VCaP (cell line): Measurements from ENCODE around the gene TMEM80.

Experiments used
- H3K27ac ChIP-seq: fragments of 450-650 bp; 2 replicates; pipeline ENCODE4 v1.5.1; 2017
- TF ChIP-seq, protein P1 (sequence below): fragments of 450-650 bp; conservative IDR thresholded peaks from 2 replicates; pipeline ENCODE4 v1.5.1; 2017; ENCODE audit warnings: mild to moderate bottlenecking, moderate library complexity

Gene TMEM80

DNA sequence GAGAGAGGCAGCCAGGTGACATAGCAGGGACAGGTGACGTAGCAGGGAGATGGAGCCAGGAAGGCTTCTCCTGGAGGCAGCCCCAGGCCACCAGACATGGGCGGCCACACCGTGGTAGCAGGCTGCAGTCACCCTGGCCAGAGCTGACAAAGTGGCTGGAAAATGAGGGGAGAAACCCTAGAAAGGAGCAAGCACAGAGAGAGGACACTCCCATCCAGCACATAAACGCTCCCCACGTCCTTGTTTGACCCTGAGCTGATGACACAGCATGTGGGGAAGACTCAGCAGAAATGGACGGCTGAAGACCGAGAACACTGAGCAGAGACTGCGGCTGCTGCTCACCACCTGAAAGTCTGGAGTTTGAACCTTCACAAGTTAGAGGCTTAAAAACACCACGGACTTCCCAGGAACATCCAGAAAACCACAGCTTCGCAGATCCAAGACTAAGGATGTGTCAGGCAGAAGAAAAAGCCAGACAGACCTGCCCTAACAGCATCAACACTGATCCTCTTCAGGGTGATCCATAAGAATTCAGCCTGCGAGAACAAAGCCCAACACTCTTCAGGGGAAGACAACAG is 29.8 kb upstream of the TMEM80 start:
- no peak overlapping the region for H3K27ac ChIP-seq
- TF ChIP-seq, protein P1, sequence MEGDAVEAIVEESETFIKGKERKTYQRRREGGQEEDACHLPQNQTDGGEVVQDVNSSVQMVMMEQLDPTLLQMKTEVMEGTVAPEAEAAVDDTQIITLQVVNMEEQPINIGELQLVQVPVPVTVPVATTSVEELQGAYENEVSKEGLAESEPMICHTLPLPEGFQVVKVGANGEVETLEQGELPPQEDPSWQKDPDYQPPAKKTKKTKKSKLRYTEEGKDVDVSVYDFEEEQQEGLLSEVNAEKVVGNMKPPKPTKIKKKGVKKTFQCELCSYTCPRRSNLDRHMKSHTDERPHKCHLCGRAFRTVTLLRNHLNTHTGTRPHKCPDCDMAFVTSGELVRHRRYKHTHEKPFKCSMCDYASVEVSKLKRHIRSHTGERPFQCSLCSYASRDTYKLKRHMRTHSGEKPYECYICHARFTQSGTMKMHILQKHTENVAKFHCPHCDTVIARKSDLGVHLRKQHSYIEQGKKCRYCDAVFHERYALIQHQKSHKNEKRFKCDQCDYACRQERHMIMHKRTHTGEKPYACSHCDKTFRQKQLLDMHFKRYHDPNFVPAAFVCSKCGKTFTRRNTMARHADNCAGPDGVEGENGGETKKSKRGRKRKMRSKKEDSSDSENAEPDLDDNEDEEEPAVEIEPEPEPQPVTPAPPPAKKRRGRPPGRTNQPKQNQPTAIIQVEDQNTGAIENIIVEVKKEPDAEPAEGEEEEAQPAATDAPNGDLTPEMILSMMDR = no peak

DNA sequence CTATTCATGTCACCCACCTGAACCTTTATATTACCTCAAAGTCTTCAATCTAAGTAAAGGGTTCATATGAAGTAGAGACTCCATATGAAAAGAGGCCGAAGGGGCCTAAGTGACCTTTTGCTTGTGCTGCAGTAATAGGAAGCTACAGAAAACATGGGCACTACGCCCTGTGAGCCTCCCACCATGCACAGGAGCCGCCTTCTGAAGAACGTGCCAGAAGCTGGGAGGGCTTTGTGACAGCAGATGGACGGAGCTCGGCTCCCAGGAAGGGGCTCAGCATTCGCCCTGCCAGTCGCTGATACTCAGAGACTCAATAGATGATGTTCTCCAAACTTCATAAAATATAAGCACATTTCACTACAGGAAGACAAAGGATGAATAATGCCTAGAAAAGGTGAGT is 21.8 kb upstream of the TMEM80 start:
- no peak overlapping the region for H3K27ac ChIP-seq
- TF ChIP-seq, protein P1 = no peak

DNA sequence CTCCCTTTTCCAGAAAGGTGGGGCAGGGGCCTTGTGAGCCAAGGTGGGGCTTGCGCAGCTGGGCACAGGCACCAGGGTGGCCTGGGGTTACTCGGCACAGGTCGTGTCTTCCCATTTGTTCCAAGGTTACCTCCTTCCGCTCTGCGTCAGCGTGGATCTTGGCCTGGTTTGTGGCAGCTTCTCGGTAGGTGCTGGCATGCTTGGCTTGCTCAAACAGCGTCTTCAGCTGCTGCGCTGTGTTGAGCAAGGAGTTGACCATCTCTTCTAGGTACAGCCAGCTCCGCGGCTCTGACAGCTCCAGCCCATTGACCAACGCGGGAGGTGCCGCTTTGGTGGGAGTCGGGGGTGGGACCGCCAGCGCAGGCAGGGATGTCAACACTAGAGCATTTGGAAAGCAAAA is 21.2 kb upstream of the TMEM80 start:
- no peak overlapping the region for H3K27ac ChIP-seq
- TF ChIP-seq, protein P1 = no peak

DNA sequence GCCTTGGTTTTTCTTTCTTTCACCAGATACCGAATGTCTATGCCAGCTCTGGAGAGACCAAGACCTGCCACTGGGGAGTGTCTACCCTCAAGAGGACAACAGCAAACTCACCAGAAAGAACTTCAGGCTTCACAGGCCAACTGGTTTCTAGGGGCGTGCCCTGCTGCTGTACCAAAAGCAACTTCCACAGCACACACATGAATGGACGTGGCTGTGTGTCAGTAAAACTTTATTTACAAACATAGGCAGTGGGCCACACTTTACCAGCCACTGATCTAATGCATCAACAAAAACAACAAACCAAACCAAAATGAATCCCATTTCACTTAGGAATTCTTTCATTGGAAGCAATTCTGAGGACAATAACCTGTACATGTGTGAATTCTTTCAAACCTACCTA is 17.3 kb upstream of the TMEM80 start:
- TF ChIP-seq, protein P1 = no peak
- H3K27ac ChIP-seq = no peak overlapping the region

DNA sequence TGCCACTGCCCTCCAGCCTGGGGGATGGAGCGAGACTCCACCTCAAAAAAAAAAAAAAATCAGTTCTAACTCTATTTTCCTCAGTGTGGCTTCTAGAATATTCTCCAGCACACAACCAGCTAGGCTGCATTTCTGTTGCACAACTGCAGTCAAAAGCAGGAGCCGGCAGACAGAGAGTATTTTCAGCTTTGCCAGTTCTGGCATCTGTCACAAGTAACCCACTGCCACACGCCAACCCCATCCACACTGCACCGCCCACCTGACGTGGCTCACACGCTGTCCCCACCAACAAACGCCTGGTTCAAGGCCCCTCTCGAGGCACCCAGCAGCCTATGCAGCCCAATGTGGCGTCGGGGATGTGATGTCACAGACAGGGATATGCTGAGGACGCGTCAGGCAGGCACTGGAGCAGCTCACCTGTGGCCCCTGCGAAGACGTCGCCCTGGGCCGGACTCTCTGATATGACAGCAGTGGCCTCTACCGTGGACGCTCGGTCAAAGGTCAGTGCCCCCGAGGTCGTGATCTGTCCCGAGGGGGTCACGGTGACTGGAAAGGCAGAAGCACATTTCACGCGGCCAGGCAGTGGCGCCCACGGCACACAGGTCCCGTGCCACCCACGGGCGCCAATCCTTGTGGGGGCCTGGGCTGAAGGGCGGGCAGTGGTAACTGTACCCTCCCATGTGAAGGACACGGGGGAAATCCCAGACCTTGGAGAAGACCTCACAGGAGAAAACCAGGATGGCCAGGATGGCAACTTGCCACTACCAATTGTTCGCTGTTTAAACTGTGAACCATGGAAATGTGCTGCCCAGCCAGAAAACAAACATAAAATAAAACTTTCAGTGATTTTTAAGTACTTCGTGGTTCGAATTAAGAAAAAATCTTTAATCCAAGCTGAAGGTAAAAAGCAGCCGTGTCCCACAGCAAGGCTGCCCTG is 16.1 kb upstream of the TMEM80 start:
- H3K27ac ChIP-seq = no peak overlapping the region
- TF ChIP-seq, protein P1 = no peak

DNA sequence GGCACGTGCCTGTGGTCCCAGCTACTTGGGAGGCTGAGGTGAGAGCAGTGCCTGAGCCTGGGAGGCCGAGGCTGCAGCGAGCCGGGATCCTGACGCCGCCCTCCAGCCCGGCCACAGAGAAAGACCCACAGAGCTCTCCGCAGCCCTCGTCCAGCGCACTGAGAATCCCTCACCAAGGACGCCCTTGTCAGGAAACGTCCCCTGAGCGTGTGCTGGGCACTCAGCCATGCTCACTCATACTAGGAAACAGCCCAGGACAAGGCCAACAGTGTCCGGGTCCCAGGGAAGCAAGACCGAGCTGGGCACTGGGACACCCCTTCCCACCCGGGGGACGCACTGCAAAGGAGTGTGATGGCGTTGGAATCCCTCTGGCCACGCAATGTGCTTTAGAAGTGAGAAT is 15.1 kb upstream of the TMEM80 start:
- H3K27ac ChIP-seq = no peak overlapping the region
- TF ChIP-seq, protein P1 = no peak

DNA sequence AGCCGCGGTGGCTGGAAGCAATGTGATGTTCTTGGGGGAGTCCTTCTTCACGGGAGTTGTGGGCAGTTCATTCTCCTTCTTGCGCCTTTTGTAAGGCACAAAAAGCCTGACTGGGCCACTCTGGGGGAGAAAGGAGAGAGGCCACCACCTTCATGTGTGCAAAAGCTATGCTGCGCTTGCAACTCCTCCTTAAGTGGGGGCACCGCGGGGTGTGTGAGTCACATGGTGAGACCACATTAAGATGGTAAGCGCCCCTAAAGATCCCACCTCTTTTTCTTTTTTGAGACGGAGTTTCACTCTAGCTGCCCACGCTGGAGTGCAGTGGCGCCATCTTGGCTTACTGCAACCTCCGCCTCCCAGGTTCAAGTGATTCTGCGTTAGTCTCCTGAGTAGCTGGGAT is 14.6 kb upstream of the TMEM80 start:
- TF ChIP-seq, protein P1 = no peak
- no peak overlapping the region for H3K27ac ChIP-seq
